ENCODE measurements around the gene LPCAT4. TPM values are rescaled to one million over a fixed set of nuclear protein-coding genes. Genes with fewer than 3 reads are reported as not detected.
A peak's percentile ranks its signal among the peaks of the same experiment; 100 is the strongest.

LPCAT4 gene
- total and polyA plus RNA-seq, 9 of the 15 experiments (the other 6 are each of a cell fraction or from before 2014, with no cell fraction given): 7.3 to 34.3 (median 14.4) TPM

- TF ChIP-seq ZNF695 (CRISPR knock-in tag; IDR thresholded peaks at IDR 0.05) (no peak), E2F5 (CRISPR knock-in tag; IDR thresholded peaks at IDR 0.05) (no peak), ZFX (CRISPR knock-in tag; IDR thresholded peaks at IDR 0.05) (peak; percentile 76), ZNF707 (CRISPR knock-in tag; conservative IDR thresholded peaks at IDR 0.05) (no peak), MCM3 (IDR thresholded peaks at IDR 0.05) (no peak), HNRNPH1 (optimal IDR thresholded peaks at IDR 0.05; ENCODE audit: low read depth, low read length) (no peak), NCOA2 (IDR thresholded peaks at IDR 0.05; ENCODE audit: partially characterized antibody in 2 of 2) (no peak), PRPF4 (IDR thresholded peaks at IDR 0.05; ENCODE audit: insufficient read depth, low read depth, low read length, poor library complexity, severe bottlenecking) (no peak), PHF20 (IDR thresholded peaks at IDR 0.05; ENCODE audit: partially characterized antibody) (peak; percentile 82), PTBP1 (IDR thresholded peaks at IDR 0.05; ENCODE audit: low read depth, low read length) (peak; percentile 63; the same call in 1 of the 2 replicates), ZBTB40 (IDR thresholded peaks at IDR 0.05) (peak; percentile 94), ZBTB40 (CRISPR knock-in tag; IDR thresholded peaks at IDR 0.05) (no peak), PRDM10 (IDR thresholded peaks at IDR 0.05; ENCODE audit: partially characterized antibody) (peak; percentile 94), FOXP1 (CRISPR knock-in tag; IDR thresholded peaks at IDR 0.05) (peak; percentile 74)
Observed at GRCh38 chr15:34342737-34343575, 24.0 kb downstream of the LPCAT4 start, which contains the start of the genes NOP10 and NUTM1 (continued).

Data from K562 (cell line).